ENCODE results near the gene BYSL.

- TF ChIP-seq GATA2 (IDR thresholded peaks at IDR 0.05; ENCODE audit: low read depth, low read length) = no peak
- TF ChIP-seq GATA3 (IDR thresholded peaks at IDR 0.05; ENCODE audit: low read depth, low read length) = no peak
These were observed 16.2 kb downstream of the BYSL start for GRCh38 chr6:41937472-41937860.
